ENCODE results near the gene C13orf46. TPM values are rescaled to one million over a fixed set of nuclear protein-coding genes. Genes with fewer than 3 reads are reported as not detected.

C13orf46 gene
- total RNA-seq, 1 donor from 2014 or later, result 0.48 TPM

- DNase-seq (ENCODE audit: low spot score), result no peak
These were observed 2.2 kb downstream of the C13orf46 start for GRCh38 chr13:113971471-113972231.

GRCh38 chr13:113970810-113971470, 2.9 kb downstream of the C13orf46 start:
- no peak for DNase-seq (ENCODE audit: low spot score)

GRCh38 chr13:113969973-113970611, 3.8 kb downstream of the C13orf46 start:
- DNase-seq (ENCODE audit: low spot score), result no peak

- no peak for DNase-seq (ENCODE audit: low spot score)
These were observed 4.4 kb downstream of the C13orf46 start for GRCh38 chr13:113969311-113969972.

GRCh38 chr13:113968463-113969310, 5.2 kb downstream of the C13orf46 start:
- no peak for DNase-seq (ENCODE audit: low spot score)

GRCh38 chr13:113967729-113968462, 6.0 kb downstream of the C13orf46 start:
- no peak for DNase-seq (ENCODE audit: low spot score)

GRCh38 chr13:113967206-113967720, 6.6 kb downstream of the C13orf46 start:
- DNase-seq (ENCODE audit: low spot score), result no peak

GRCh38 chr13:113965968-113966884, 7.7 kb downstream of the C13orf46 start:
- DNase-seq (ENCODE audit: low spot score), result no peak

GRCh38 chr13:113965383-113965874, 8.4 kb downstream of the C13orf46 start:
- no peak for DNase-seq (ENCODE audit: low spot score)

- no peak for DNase-seq (ENCODE audit: low spot score)
These were observed 9.5 kb downstream of the C13orf46 start for GRCh38 chr13:113964251-113964995.

GRCh38 chr13:113963376-113963775, 10.5 kb downstream of the C13orf46 start:
- DNase-seq (ENCODE audit: low spot score), result no peak

- DNase-seq (ENCODE audit: low spot score), result no peak
These were observed 10.9 kb downstream of the C13orf46 start for GRCh38 chr13:113962975-113963374.

- no peak for DNase-seq (ENCODE audit: low spot score)
These were observed 11.5 kb downstream of the C13orf46 start for GRCh38 chr13:113962386-113962785.

GRCh38 chr13:113960276-113960948, 13.5 kb downstream of the C13orf46 start:
- DNase-seq (ENCODE audit: low spot score), result no peak

GRCh38 chr13:113959198-113959597, 14.7 kb downstream of the C13orf46 start:
- no peak for DNase-seq (ENCODE audit: low spot score)

GRCh38 chr13:113958373-113958772, 15.5 kb downstream of the C13orf46 start:
- no peak for DNase-seq (ENCODE audit: low spot score)

- DNase-seq (ENCODE audit: low spot score), result no peak
These were observed 17.3 kb downstream of the C13orf46 start for GRCh38 chr13:113956571-113956970.

- no peak for DNase-seq (ENCODE audit: low spot score)
These were observed 18.2 kb downstream of the C13orf46 start for GRCh38 chr13:113955691-113956090.

Data from umbilical cord (tissue), 2 donors.